OCI-LY7 (cell line): ENCODE data around the gene PROB1. TPM values are rescaled to one million over a fixed set of nuclear protein-coding genes. Genes with fewer than 3 reads are reported as not detected.

Experiments used
- BruUV-seq: library from RNA; stranded (reverse); fragments of 400-500 nt; replicated peaks from 2 replicates; lab custom pipeline; 2021; lab: Mats Ljungman, UMichigan
- CTCF ChIA-PET: fragments of 300-600 bp; sonication (Branson Sonifier 250); formaldehyde crosslinking; loops from one replicate; lab custom pipeline; 2022; ENCODE audit warnings: antibody characterized with exemption; ENCODE audit not compliant: unreplicated experiment; lab: Charles Lee
- POLR2A ChIA-PET: fragments of 300-600 bp; sonication (Branson Sonifier 250); formaldehyde crosslinking; loops from one replicate; lab custom pipeline; 2022; ENCODE audit warnings: antibody characterized with exemption; lab: Charles Lee
- DNase-seq: peaks from one replicate; pipeline ENCODE4 v3.0.0-alpha.2; 2015; ENCODE audit warnings: low spot score
- H2AFZ ChIP-seq: fragments of 200-600 bp; sonication (generic), shearing (Covaris generic); 2 replicates; pipeline ENCODE4 v1.6.1; 2014; ENCODE audit warnings: mild to moderate bottlenecking, antibody characterized with exemption, low read length, moderate library complexity
- H3K27ac ChIP-seq: fragments of 200-600 bp; sonication (generic); 2 replicates; pipeline ENCODE4 v1.5.1; 2014; ENCODE audit warnings: mixed run types, low read depth, mild to moderate bottlenecking, moderate library complexity, low read length, inconsistent platforms; ENCODE audit not compliant: poor library complexity, severe bottlenecking
- H3K36me3 ChIP-seq: fragments of 200-600 bp; sonication (generic); 2 replicates; pipeline ENCODE4 v1.6.1; 2014; ENCODE audit warnings: mild to moderate bottlenecking, antibody characterized with exemption, low read length, moderate library complexity, mixed read lengths; ENCODE audit not compliant: insufficient read depth
- H3K4me1 ChIP-seq: fragments of 200-600 bp; sonication (generic); 2 replicates; pipeline ENCODE4 v1.5.1; 2014; ENCODE audit warnings: mild to moderate bottlenecking, low read length; ENCODE audit not compliant: insufficient read depth, poor library complexity, severe bottlenecking
- H3K4me2 ChIP-seq: fragments of 200-600 bp; sonication (generic); 2 replicates; pipeline ENCODE4 v1.6.1; 2014; ENCODE audit warnings: mild to moderate bottlenecking, low read length
- H3K4me3 ChIP-seq: fragments of 200-600 bp; sonication (generic); 2 replicates; pipeline ENCODE4 v1.5.1; 2014; ENCODE audit warnings: mild to moderate bottlenecking, low read depth, low read length; ENCODE audit not compliant: poor library complexity, severe bottlenecking
- H3K79me2 ChIP-seq: fragments of 200-600 bp; sonication (generic); 2 replicates; pipeline ENCODE4 v1.6.1; 2016; ENCODE audit warnings: low read depth, mild to moderate bottlenecking, low read length, moderate library complexity, mixed read lengths; ENCODE audit not compliant: insufficient read depth
- H3K9me2 ChIP-seq: fragments of 200-600 bp; sonication (generic); 2 replicates; pipeline ENCODE4 v1.6.1; 2016; ENCODE audit warnings: mild to moderate bottlenecking, low read length, mixed read lengths; ENCODE audit not compliant: insufficient read depth
- H3K9me3 ChIP-seq: fragments of 200-600 bp; sonication (generic); 2 replicates; pipeline ENCODE4 v1.6.1; 2014; ENCODE audit warnings: mild to moderate bottlenecking, mixed run types, low read length, mixed read lengths
- H4K20me1 ChIP-seq: fragments of 200-600 bp; sonication (generic); 2 replicates; pipeline ENCODE4 v1.6.1; 2014; ENCODE audit warnings: mild to moderate bottlenecking, antibody characterized with exemption, low read length, moderate library complexity, mixed read lengths; ENCODE audit not compliant: insufficient read depth
- EZH2phosphoT487 ChIP-seq: fragments of 200-600 bp; sonication (generic); IDR thresholded peaks from 2 replicates; pipeline ENCODE4 v1.6.1; 2018; ENCODE audit warnings: low read depth, borderline replicate concordance, mild to moderate bottlenecking, mixed run types, antibody characterized with exemption, low read length, moderate library complexity, mixed read lengths
- intact Hi-C: fragments of 100-400 bp; cut with micrococcal nuclease; formaldehyde crosslinking; loops from one replicate; pipeline ENCODE4 v1.10.0; 2022; ENCODE audit not compliant: unreplicated experiment
- total RNA-seq, 2 experiments: library from RNA; depleted of rRNA in 1 of 2; stranded (reverse); fragments of >200 nt in 1 of 2; shearing (Covaris generic) in 1 of 2; gene quantifications; 2 replicates each; pipeline ENCODE4 v1.2.3, GENCODE V29; 2014 to 2022
- TF ChIP-seq, protein P1 (sequence below): fragments of 200-600 bp; sonication (generic); conservative IDR thresholded peaks from 2 replicates; pipeline ENCODE4 v1.5.1; 2014; ENCODE audit warnings: mild to moderate bottlenecking, antibody characterized with exemption, low read length, moderate library complexity, mixed read lengths

Gene PROB1
- total RNA-seq, 2 experiments from 2014 or later: 4.6 to 5.9 TPM

DNA sequence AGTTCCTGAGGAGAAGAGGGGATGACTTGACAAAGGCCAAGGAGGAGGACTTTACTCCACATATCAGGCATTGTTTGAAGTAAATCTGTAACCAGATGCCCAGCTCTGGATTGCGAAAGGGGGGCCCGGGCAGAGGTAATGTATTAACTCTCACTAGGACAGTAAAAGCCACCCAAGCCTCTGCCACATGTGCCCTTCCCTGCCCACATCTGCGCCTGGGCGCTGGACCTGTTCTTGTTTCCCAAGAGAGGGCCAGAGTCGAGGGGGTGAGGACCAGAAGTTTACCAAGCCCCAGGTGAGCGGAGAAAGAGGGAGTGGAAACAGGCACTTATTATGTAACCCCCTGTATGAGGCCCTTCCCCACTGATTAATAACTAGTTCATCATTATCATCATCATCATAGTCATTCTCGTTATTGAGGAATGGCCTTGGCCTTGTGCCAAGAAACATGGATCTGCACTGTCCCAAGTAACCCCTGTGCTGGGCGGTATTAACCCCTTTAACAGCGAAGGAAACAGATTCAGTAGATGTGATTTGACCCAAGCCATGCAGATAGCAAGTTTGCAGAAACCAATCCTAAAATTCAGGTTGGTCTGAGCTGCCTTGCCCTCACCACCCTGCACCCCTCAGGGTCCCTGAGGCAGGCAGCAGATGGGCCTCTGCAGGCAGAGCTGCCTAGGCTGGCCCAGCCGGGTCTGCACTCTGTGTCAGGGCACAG is 11.5 kb downstream of the PROB1 start, which contains the start of gene SLC23A1:
TSS of gene SLC23A1 (minus strand) at position 23 of the 718 bp plus-strand sequence. CDS start 44 bp downstream, outside the sequence.
- Histone ChIP-seq H3K4me1 (peaks cover 62% of the 10 kb centered on the region), H2AFZ (no peak within 1 kb of the TSS), H3K4me2 (peak within 1 kb of the TSS; percentile 99), H3K9me3 (no peaks in the 10 kb centered on the region), H3K9me2 (no peaks in the 10 kb centered on the region), H3K4me3 (peak within 1 kb of the TSS; percentile 79), H3K36me3 (peaks cover 50% of the 10 kb centered on the region), H4K20me1 (peaks cover 7% of the 10 kb centered on the region; the same call in 1 of the 2 replicates), H3K27ac (peak within 1 kb of the TSS; percentile 90), H3K79me2 (peaks cover 35% of the 10 kb centered on the region)
- no peak for TF ChIP-seq EZH2phosphoT487
- TF ChIP-seq, protein P1, sequence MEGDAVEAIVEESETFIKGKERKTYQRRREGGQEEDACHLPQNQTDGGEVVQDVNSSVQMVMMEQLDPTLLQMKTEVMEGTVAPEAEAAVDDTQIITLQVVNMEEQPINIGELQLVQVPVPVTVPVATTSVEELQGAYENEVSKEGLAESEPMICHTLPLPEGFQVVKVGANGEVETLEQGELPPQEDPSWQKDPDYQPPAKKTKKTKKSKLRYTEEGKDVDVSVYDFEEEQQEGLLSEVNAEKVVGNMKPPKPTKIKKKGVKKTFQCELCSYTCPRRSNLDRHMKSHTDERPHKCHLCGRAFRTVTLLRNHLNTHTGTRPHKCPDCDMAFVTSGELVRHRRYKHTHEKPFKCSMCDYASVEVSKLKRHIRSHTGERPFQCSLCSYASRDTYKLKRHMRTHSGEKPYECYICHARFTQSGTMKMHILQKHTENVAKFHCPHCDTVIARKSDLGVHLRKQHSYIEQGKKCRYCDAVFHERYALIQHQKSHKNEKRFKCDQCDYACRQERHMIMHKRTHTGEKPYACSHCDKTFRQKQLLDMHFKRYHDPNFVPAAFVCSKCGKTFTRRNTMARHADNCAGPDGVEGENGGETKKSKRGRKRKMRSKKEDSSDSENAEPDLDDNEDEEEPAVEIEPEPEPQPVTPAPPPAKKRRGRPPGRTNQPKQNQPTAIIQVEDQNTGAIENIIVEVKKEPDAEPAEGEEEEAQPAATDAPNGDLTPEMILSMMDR: no peak
- ChIA-PET CTCF (no interaction called here), POLR2A (interaction anchor here (1.0 to 1.5 kb wide), 2 partner anchors 8 to 107 kb away, joined by 3 read pairs; no protein-coding TSS in a partner anchor)
- DNase-seq: peak; percentile 44
- intact Hi-C loops: loop anchor here (1.0 kb wide), 1 partner anchor 9 kb away; no protein-coding TSS in a partner anchor
- BruUV-seq: no TSS peak

DNA sequence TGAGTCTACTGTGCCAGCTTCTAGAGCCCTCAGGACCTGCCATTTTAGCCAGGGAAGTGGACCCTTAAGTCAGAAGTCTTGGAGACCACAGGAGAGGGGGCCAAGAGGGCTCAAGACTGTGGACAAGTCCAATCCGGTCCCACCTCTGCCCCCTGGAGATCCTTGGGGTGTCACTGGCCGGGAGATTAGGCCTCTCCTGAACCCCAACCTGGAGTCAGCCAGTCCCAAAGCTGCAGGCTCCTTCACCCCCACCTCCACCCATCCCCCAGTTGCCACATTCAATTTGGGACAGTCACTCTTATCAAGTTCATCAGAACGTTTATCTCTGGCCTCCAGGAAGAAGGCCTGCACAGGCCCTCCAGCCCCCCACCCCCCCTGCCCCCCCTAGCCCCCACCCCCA is 12.1 kb downstream of the PROB1 start:
- Histone ChIP-seq H3K9me3 (no peaks in the 10 kb centered on the region), H3K4me1 (peaks cover 60% of the 10 kb centered on the region), H3K9me2 (no peaks in the 10 kb centered on the region), H2AFZ (no peak overlapping the region), H3K4me3 (no peak overlapping the region), H3K36me3 (peaks cover 47% of the 10 kb centered on the region), H3K4me2 (peak overlapping the region; percentile 42; the same call in 1 of the 2 replicates), H4K20me1 (peaks cover 7% of the 10 kb centered on the region; the same call in 1 of the 2 replicates), H3K79me2 (peaks cover 28% of the 10 kb centered on the region), H3K27ac (peak overlapping the region; percentile 90)
- intact Hi-C loops: loop anchor here (1.0 kb wide), 1 partner anchor 9 kb away; no protein-coding TSS in a partner anchor
- TF ChIP-seq, protein P1: no peak
- TF ChIP-seq EZH2phosphoT487: no peak
- ChIA-PET CTCF (no interaction called here), POLR2A (interaction anchor here (1.0 to 1.5 kb wide), 2 partner anchors 9 to 107 kb away, joined by 3 read pairs; no protein-coding TSS in a partner anchor)
- BruUV-seq: no TSS peak
- DNase-seq: no peak
